ENCODE data around the gene OBSCN.

The OBSCN gene

DNA sequence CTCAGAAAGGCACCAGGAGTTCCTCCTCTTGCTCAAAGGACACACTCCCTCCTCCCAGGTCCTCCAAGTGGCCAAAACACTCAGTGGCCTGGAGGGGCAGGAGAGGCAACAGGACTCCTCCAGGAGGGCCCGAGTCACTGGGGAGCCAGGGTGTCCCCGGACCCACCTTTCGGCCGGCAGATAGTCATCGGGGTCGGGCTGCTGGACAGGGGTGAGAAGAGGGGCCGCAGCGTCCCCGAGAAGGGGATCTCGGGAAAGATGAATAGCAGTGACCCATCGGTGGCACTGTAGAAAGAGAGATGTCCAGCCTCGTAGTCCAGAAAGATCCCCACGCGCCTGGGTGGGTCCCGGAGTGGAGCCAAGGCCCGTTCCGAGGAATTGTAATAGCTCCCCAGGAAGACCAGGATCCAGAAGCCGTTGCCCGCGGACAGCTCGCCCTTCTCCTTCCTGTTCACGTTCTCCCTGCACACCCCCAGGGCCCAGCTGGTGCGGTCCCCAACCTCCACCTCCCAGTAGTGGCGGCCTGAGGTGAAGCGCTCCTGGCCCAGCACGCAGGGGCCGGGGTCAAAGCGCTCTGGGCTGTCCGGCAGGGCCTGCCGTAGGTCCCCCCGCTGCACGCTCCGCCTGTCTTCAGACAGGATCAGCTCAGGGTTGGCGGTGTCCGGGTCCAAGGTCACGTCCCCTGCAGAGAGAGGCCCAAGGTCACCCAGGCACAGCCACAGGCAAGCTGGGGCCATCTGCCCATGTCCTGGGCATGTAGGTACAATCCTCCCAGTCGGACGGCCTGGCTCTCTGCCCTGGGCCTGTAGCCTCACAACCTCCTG is 186.9 kb downstream of the OBSCN start:
- FAIRE-seq, result no peak

DNA sequence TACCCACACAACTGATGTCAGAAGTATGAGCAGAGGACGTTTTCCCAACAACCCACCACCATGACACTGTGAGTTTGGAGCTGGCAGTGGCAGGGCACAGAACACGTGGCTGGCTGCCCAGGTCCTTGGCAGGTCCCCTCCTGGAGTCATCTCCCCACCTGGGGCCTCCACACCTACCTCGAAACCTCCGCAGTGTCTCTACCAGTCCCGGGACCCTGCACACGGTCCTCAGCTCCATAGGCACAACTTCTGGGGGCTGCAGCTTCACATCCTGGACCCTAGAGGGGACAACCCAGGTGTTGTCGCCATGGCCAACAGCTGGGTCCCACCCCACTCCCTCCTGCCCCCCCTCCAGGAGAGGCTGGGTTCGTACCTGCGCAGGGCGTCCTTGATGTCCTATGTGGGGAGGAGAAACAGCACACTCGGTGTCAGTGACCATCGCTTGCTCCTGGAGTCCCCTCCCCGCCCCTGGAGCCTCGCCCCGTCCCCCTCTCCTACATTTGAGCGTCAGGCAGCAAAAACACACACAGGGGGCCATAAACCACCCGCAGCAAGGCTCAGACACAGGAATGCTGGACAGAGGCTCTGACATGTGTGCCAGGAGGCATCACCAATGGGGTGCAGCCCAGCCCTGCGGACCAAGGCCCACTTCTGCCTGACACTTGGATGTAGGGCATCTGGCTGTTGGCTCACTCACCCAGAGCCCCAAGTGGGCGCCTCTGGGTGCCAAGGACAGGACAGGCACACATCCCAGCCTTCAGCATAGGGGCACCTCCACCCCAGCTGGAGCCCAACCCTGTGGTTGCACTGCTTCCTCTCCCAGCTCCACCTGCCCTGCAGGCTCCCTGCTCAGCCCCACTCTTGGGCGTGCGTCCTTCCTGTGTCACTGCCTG is 189.2 kb downstream of the OBSCN start:
- no peak for FAIRE-seq

GRCh38 chr1:228397966-228398365 is 190.1 kb downstream of the OBSCN start:
- no peak for FAIRE-seq

GRCh38 chr1:228398741-228399461 is 191.1 kb downstream of the OBSCN start:
- no peak for FAIRE-seq

- no peak for FAIRE-seq
Observed at GRCh38 chr1:228399531-228400236, 191.8 kb downstream of the OBSCN start.

DNA sequence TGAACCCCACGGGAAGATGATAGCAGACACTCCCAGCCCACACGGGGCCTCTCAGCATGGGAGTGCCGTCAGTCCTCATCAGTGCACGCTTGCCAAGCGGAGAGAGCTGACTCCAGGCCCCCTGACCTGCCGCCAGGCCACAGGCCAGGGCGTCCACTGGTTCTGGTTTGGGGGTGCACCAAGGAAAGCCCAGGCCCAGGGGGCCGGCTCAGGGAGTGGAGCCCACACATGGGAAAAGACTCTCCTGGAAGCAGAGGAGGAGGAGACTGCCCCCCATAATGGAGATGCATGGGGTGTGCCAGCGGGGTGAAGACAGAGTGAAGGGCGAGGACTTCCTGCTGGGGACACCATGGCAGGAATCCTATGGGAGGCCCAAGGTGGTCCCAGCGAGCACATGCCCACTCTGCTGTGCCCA is 192.4 kb downstream of the OBSCN start:
- FAIRE-seq, result no peak

GRCh38 chr1:228400692-228401454 is 193.0 kb downstream of the OBSCN start:
- FAIRE-seq, result no peak

DNA sequence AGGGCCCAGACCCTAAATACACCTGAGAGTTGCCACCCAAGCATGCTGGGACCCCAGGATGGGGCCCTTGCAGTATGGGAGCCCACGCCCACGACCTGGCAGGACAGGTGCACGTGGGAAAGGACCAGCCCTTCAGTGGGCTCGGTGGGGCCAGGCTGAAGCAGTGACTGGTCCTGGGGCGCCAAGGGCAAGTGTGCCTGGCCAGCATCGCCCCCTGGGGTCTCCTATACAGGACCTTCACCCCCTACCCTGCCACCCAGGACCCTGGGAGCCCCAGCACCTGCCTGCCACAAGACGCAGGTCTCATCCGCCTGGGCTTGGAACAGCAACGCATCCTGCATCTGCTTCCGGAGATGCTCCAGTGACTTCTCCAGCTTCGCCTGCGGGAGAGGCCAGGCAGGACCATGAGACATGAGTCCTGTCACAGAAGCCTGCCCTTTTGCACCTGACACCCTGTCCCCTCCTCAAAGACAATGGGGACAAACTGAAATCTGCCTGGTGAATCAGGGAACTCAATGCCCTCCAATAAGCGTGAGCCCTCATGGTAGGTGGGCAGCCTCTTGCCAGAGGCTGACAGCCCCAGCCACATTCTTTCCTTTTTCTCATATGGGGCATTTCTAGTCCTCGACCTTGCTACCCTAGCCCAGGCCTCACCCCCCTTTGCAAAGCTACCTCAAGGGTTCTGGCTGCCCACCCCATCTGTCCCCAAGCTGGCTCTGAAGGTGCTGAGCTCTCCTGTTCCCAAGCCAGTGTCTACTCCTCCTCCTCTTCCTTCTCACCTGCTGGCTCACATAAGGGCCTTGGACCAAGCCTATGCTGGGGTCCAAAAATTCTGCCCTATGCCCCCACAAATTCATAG is 194.2 kb downstream of the OBSCN start:
- no peak for FAIRE-seq

- no peak for FAIRE-seq
Observed at GRCh38 chr1:228402641-228403025, 194.8 kb downstream of the OBSCN start.

- no peak for FAIRE-seq
Observed at GRCh38 chr1:228403231-228403631, 195.4 kb downstream of the OBSCN start.

GRCh38 chr1:228404107-228404720 is 196.4 kb downstream of the OBSCN start:
- FAIRE-seq, result no peak

DNA sequence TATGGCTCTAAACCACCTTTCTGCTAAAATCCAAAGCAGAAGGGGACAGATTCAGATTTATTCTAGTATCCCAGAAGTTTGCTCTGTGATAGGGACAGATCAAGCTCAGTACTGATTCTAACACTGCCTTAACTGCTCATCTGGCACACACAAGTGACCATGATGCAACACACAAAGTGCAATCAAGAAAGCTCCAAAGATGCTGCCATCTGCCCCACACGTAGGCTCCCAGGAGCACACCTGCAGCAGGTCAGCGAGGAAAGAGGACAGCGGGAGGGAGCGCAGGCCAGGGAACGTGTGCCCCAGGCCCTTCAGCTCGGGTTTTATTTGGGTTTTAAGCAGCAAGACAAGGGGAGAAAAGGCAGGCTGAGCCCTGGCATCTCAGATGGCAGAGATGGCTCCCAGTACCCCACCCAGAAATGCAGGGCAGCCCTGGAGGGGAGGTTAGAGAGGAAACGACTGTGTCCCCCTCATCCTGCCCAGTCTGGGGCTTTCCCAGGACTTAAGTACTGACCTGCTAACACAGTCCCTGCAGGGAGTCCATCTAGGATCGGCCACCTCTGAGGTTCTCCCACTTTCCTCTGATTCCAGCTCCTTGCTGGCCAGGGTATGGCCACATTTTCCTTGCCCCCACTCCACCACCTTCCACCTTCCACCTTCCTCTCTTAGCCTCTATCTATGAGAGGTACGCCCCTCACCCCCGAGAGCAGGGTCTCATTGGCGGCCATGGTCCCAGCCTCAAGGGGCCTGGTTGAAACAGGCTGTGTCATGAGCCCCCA is 197.5 kb downstream of the OBSCN start:
- FAIRE-seq, result no peak

DNA sequence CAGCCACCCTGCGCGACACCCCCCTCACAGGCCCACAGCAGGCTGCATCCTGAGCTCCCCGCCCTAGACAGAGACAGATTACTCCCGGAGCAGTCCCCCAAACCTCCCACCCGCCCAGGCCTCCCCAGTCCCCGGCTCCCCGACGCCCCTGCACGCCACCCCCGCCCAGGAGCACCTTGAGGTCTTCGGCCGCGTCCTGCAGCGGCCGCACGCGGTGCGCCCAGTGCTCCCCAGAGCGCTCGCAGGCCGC is 198.1 kb downstream of the OBSCN start:
- FAIRE-seq, result no peak

- FAIRE-seq, result no peak
Observed at GRCh38 chr1:228407106-228408040, 199.5 kb downstream of the OBSCN start.

DNA sequence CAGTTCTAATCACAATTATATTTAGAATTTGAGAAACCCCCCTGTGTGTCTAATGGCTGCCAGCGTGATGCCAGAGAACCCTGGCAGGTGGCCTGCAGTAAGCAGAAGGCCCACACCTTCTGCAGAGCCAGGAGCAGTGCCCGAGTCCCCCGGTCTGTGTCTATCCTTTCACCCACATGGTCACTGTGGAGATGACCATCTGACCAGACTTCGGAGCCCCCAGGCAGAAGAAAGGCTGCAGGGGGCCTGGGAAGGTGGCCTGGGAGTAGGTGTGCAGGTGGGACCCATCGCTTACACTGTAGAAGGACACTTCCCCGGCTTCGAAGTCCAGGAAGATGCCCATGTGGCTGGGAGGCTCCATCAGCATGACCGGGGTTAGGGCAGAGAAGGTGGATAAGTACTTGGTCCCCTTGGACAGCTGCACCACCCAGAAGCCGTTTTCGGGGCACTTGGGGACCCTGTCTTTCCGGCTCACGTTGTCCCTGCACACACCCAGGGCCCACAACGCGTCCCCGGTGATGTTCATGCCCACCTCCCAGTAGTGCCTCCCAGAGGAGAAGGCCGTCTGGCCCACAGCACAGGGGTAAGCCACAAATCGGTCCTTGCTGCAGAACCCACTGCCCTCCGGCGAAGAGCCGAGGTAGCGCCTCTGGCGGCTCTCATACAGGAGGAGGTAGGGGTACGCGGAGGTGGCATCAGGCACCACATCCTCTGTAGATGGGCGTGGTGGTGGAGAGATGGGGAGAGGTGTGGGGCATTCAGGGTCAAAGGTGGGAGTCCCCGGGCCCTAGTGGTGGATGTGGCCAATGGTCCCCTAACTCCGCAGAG is 200.4 kb downstream of the OBSCN start:
- FAIRE-seq, result no peak

DNA sequence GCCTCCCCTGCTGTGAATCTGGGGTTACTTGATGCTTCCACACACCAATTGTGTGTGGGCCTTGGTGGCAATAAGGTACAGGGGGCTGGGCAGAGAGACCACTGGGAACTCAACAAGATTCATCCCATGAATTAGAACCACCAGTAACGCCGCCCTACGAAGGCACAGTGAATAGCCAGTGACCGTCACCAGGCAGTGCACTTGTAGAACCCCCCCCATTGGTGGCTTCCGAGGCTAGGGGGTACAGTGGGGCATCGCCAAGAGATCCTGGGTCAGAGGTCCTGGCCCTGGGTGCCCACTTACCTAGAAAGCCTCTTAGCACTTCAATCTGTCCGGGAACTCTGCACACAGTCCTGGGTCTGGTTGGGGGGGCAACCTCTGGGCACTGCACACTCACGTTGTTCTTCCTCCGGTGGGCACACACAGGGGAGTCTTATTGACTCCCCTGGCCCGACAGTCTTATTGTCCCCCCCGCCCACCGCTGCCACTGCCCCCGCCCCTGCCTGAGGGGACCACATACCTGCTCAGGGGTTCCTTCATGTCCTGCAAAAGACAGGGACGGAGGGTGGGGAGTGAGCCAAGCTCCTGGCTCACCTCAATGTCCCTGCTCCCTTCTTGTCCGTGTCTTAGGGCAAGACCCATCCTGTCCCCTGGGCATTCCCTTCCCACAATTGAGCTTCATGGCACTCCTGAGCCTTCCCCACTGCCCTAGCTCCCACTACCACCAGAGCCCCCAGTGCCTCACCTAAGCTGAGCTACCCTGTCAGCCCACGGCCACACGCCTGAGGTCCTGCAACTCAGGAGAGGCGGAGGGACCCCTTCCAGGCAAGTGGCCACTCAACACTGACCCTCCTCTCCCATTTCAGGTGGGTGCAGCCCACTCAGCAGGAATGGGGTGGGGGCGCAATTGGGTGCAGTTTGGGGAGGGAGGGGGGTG is 201.3 kb downstream of the OBSCN start:
- FAIRE-seq, result no peak

GRCh38 chr1:228410015-228410414 is 202.2 kb downstream of the OBSCN start:
- no peak for FAIRE-seq

Data from G401.6 (cell line).